Left cardiac atrium (tissue), 4 donors: Measurements from ENCODE around the gene COL9A3. TPM values are rescaled to one million over a fixed set of nuclear protein-coding genes. Genes with fewer than 3 reads are reported as not detected.
"Not testable (repeated sequence)": the region's sequence is repeated elsewhere in the genome, so short reads cannot be mapped to it uniquely, and the experiment has no call there.

ENCODE experiments used
- ATAC-seq, 2 donors: fragments of 200-7000 bp; cut with Tn5 transposase; one replicate each; pipeline ENCODE4 v1.9.1; 2020; ENCODE audit warnings: mild to moderate bottlenecking in 2 of 2, moderate library complexity in 2 of 2
- DNase-seq: peaks from one replicate; pipeline ENCODE4 v3.0.0-alpha.2; 2020
- intact Hi-C, 2 donors: fragments of 100-400 bp; cut with DNase I; formaldehyde crosslinking; loops; one replicate each; pipeline versions ENCODE4 v1.14.1 to v1.15.1; 2022 to 2023
- total RNA-seq, 2 donors: library from RNA; stranded (reverse); fragmentation: NEBNext Ultra II Directional; extraction: Animal tissue kit (Norgen Biotek cat#: 25700); gene quantifications; one replicate each; pipeline ENCODE4 v1.2.1, GENCODE V29; 2021
- donor health status: DM: no; HTN: yes; CAD: no.
- donor health status: DM: no; HTN: yes; CAD: no; lungs with severe emphysema.
- donor health status: DM: yes; HTN: yes; CAD: no.
- donor health status: Dilated cardiomyopathy.

The COL9A3 gene
- total RNA-seq, 2 donors from 2014 or later: 4.0 to 4.7 TPM

DNA sequence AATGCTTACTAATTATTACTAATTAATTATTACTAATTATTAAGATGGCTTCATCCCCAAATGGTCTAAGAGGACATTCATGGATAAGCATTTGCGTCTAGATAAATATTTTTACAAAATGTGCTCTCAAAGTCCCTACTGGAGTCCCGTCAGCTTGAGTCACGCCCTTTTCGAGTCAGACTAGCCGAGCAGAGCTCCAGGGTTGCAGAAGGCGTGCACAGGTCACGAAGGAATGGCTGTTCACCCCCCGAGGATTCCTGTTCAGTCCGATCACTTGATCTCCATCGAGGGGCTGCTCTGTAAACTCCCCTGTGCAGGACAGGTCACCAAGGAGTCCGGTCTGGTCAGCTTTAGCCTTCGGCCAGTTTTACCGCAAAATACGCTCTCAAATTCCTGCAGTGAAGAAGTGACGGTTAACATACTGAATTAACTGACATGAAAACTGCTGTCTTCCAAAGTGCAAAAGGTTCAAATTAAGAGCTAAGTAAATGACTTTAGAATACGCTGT is 24.9 kb downstream of the COL9A3 start:
- DNase-seq (no peak), ATAC-seq (no peak)
- intact Hi-C loops: no loop called here

DNA sequence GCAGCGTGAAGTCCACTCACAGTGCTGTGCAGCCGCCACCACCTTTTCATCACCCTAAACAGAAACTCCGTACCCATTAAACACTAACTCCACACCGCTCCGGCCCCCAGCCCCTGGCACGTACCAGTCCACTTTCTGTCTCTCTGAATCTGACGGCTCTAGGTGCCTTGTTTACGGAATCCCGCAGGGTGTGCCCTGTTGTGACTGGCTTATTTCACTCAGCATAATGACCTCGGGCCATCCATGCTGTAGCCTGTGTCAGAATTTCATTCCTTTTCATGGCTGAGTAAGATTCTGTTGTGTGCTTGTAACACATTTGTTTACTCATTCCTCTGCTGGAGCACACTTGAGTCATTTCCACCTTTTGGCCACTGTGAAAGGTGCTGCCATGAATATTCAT is 26.8 kb downstream of the COL9A3 start:
- DNase-seq: no peak
- ATAC-seq: no peak
- intact Hi-C loops: no loop called here

DNA sequence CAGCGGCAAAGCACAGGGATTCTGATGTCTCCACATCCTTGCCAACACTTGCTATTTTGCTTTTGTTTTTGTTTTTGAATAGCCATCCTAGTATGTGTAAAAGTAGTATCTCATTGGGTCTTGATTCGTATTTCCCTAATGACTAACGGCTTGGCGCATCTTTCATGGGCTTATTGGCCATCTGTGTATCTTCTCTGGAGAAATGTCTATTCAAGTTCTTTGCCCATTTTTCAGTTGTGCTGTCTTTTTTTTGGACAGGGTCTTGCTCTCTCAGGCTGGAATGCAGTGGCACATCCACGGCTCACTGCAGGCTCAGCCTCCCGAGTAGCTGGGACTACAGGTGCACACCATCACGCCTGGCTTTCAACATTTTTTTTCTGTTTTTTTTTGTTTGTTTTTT is 27.3 kb downstream of the COL9A3 start:
- intact Hi-C loops: no loop called here
- ATAC-seq (no peak), DNase-seq (no peak)

GRCh38 chr20:62845416-62846160 is 28.7 kb downstream of the COL9A3 start:
- DNase-seq: no peak
- intact Hi-C loops: no loop called here
- ATAC-seq: no peak

GRCh38 chr20:62846166-62846890 is 29.5 kb downstream of the COL9A3 start:
- intact Hi-C loops: no loop called here
- ATAC-seq (peak in 1 of 2 donors; percentile 53), DNase-seq (no peak)

DNA sequence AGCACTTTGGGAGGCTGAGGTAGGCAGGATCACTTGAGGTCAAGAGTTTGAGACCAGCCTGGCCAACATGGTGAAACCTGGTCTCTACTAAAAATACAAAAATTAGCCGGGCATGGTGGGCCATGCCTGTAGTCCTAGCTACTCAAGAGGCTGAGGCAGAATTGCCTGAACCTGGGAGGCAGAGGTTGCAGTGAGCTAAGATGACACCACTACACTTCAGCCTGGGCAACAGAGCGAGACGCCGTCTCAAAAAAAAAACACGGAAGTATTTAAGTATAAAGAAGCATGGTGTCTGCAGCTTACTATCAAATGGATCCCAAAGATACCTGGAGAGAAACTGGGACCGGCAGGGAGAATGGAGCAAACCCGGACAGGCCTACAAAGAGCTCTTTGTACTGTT is 32.1 kb downstream of the COL9A3 start:
- DNase-seq, intact Hi-C loops, ATAC-seq: not testable (repeated sequence)

- DNase-seq (no peak), ATAC-seq (no peak)
- intact Hi-C loops: no loop called here
These were observed 32.6 kb downstream of the COL9A3 start for GRCh38 chr20:62849431-62849830.

DNA sequence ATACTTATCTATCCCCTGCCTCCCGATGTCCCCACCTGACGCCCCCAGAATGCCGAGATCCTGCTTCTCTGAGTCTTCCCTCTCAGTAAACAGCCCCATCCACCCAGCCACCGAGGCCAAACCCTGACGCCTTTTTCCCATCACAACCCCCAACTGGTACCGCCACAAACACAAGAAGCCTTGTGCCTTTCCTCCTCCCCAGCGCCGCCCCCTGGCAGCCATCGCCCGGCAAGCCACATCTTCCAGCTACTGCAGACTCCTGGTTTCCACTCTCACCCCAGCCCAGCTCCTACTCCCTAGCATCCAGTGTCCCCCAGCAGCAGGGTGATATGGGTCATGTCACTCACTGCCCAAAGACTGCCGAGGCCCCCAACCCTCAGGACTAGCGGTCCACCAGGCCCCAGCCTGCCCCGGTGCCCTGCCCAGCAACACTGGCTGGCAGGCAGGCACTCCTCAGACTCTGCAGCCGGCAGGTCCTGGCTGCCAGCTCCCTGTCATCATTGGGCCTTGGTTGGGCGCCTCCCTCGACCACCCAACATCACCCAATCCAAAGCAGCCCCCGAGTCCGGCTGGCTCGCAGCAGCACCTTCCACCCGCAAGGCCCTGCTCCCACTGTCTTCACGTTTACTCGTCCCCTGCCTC is 33.6 kb downstream of the COL9A3 start:
- no peak for ATAC-seq
- no peak for DNase-seq
- intact Hi-C loops: no loop called here

DNA sequence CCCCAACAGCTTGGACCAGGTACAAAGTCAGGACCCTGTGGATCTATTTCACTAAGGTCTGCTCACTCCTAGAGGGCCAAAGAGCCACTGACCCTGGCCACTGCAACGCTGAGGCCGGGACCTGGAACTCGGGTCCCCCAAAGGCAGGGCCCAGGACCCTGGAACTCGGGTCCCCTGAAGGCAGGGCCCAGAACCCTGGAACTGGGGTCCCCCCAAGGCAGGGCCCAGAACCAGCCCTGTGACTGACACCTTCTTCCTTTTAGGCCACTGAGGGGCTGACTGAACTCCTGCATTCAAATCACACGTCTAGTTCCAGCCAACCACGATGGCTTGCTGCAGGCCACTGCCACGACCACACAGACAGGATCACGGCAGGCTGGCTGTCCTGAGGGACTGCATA is 35.3 kb downstream of the COL9A3 start:
- no peak for DNase-seq
- no peak for ATAC-seq
- intact Hi-C loops: no loop called here

DNA sequence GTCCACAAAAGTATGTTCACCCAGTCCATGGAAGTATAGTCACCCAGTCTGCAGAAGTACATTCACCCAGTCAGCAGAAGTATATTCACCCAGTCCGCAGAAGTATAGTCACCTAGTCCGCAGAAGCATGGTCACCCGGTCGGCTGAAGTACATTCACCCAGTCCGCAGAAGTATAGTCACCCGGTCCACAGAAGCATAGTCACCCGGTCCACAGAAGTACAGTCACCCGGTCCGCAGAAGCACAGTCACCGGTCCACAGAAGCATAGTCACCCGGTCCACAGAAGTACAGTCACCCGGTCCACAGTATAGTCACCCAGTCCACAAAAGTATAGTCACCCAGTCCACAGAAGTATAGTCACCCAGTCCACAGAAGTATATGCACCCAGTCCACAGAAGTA is 36.0 kb downstream of the COL9A3 start:
- ATAC-seq (no peak), DNase-seq (no peak)
- intact Hi-C loops: no loop called here

DNA sequence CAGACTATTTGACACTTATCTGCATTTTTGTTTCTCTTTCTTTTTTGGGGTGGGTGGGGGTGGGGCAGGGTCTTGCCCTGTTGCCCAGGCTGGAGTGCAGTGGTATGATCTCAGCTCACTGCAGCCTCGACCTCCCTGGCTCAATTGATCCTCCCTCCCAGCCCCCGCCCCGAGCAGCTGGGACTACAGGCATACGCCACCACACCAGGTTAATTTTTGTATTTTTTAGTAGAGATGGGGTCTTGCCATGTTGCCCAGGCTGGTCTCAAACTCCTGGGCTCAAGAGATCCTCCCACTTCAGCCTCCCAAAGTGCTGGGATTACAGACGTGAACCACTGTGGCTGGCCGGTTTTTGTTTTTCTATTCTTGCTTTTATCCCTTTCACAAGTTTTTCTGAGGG is 36.5 kb downstream of the COL9A3 start:
- ATAC-seq, DNase-seq, intact Hi-C loops: not testable (repeated sequence)

GRCh38 chr20:62854121-62854520 is 37.3 kb downstream of the COL9A3 start:
- no peak for DNase-seq
- no peak for ATAC-seq
- intact Hi-C loops: no loop called here

- no peak for DNase-seq
- ATAC-seq: no peak
- intact Hi-C loops: no loop called here
These were observed 38.3 kb downstream of the COL9A3 start for GRCh38 chr20:62855120-62855519.

DNA sequence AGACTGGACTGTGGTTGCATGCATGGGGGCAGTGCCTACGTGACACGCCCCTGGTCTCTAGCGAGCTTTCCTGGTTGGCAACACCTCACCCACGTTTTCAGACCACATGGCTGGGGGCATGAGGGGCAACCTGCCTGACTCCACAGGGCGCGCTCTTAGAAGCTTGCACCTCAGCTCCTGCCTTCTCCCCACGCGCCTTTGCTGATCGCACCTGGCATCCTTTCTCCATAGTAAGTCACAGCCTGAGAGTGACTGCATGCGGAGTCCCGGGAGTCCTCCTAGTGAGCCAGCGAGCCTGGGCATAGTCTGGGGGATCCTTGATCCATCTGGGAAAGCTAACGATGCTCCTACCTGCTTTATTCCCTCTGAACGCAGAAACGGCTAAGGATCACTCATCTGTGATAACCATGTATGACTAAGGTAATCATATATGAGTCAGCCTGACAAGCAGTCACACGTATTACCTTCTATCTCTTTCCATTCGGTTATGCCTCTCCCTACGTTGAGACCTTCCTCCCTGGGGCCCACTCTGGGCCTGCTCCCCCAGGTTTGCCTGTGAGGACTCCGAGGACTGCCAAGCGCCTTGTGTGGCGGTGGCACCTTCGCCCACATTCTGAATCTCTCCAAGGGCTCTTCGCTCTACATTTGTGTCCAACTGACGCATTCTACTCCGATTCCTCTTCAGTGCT is 40.2 kb downstream of the COL9A3 start:
- DNase-seq (no peak), ATAC-seq (no peak)
- intact Hi-C loops: no loop called here

GRCh38 chr20:62858058-62858830 is 41.4 kb downstream of the COL9A3 start:
- no peak for ATAC-seq
- DNase-seq: no peak

DNA sequence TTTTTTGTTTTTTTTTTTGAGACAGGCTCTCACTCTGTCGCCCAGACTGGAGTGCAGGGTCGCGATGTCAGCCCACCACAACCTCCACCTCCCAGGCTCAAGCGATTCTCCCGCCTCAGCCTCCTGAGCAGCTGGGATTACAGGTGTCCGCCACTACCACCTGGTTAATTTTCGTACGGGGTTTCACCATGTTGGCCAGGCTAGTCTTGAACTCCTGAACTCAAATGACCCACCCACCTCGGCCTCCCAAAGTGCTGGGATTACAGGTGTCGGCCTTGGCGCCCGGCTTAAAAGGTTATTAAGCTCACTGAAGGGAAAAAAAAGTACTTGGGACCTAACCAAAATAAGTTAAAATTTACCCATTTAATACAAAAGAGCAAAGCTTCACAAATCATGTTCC is 42.9 kb downstream of the COL9A3 start:
- ATAC-seq (no peak), DNase-seq (no peak)
- intact Hi-C loops: no loop called here

More at GRCh38 chr20:62858058-62858830, 41.4 kb downstream of the COL9A3 start:
- intact Hi-C loops: no loop called here

DNA sequence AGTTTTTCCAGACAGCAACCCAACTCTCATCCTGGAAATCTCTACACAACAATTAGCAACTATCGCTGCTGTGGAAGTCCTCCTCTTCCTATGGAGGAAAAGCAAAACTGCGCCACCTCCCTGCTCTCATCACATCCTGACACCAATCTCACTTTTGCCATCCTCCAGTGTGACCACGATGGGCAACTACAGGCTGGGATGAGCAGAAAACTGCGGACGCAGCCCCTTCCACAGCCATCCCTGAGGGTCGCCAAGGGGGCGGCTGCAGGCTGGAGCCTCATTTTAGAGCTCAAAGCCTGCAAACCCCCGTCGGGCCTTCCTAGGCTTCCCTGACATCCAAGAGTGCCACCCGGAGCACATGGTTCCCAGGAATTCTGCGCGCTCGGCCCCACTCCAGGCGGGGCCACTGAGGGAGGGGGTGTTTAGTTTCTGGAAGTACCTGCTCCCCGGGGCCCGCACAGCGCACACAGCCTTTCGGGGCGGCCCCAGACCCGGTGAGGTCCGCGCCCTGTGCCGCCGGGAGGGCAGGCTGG is 43.6 kb downstream of the COL9A3 start:
- peak in 1 of 2 donors; percentile 2 for ATAC-seq
- intact Hi-C loops: no loop called here
- DNase-seq: peak; percentile 29

- ATAC-seq (no peak), DNase-seq (peak; percentile 45)
- intact Hi-C loops: no loop called here
These were observed 44.3 kb downstream of the COL9A3 start for GRCh38 chr20:62860924-62861691.
